Measurements from ENCODE around the gene JAM3. TPM values are rescaled to one million over a fixed set of nuclear protein-coding genes. Genes with fewer than 3 reads are reported as not detected.

JAM3 gene
- total RNA-seq, 2 experiments from 2014 or later = 24.9 to 26.8 TPM

DNA sequence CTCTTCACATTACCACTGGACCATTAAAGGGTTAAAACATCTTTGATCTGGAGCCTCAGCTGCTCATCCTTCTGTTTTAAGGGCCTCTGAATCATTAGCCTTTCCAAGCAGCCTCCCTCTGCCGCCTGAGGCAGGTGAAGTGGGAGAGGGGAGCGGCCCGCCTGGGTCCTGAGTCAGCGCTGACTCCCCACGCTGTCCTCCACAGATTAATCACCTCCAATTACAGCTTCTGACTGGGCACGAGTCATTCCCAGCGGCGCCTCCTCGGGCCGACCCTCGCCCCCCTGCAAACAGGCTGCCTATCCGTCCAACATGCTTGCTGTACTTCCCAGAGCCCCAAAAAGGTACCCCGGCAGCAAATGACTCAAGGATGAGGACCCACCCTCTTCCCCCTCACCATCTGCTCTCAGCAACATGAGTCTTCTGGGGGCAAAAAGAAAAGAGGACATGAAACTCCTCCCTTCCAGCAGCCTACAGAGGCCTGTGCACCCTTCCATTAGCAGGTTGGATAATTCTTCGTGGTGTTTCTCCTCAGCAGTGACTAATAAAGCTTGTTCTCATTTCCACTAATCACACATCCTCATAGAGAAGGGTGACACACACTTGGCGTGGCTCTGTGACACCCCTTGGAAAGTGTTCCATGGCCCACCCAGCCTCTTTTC lies 44.3 kb upstream of the JAM3 start:
- Mint-ChIP-seq H3K4me1 (ENCODE audit: low read depth) (peaks cover 40% of the 10 kb centered on the region), H3K36me3 (ENCODE audit: low read depth) (no peaks in the 10 kb centered on the region), H3K4me3 (no peak overlapping the region), H3K27me3 (peaks cover 4% of the 10 kb centered on the region), H3K27ac (no peak overlapping the region), H3K9me3 (no peaks in the 10 kb centered on the region)
- POLR2A ChIA-PET = interaction anchor here (0.6 to 1.3 kb wide), 2 partner anchors 12 to 17 kb away, joined by 3 to 5 read pairs; no protein-coding TSS in a partner anchor
- ATAC-seq (peak; percentile 51), DNase-seq (peak; percentile 29)
- intact Hi-C loops (cut with micrococcal nuclease) = no loop called here
- TF ChIP-seq CTCF (IDR thresholded peaks at IDR 0.05) = no peak
- CTCF ChIA-PET = interaction anchor here (0.8 kb wide), 1 partner anchor 97 kb away, joined by 3 read pairs; no protein-coding TSS in a partner anchor

DNA sequence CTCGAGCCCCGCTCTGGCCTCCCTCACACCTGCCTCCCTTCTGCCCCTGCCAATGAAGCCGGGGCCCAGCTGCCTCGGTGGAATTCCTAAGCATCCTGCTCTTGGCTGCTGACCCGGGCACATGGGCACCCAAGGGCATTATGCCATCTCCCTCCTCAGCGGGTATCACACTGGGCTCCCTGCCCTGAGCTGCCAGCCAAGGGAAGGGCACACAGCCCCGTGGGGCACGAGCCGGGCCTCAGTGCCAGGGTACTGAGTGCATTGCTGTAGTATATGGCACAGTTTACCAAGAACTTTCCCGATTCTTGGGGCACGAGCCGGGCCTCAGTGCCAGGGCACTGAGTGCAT lies 43.8 kb upstream of the JAM3 start:
- TF ChIP-seq CTCF (IDR thresholded peaks at IDR 0.05) = no peak
- H3K4me1 Mint-ChIP-seq (ENCODE audit: low read depth) = peaks cover 40% of the 10 kb centered on the region
- no peaks in the 10 kb centered on the region for H3K27me3 Mint-ChIP-seq
- no peaks in the 10 kb centered on the region for H3K9me3 Mint-ChIP-seq
- H3K27ac Mint-ChIP-seq = no peak overlapping the region
- intact Hi-C loops (cut with micrococcal nuclease) = no loop called here
- ChIA-PET CTCF (interaction anchor here (0.6 to 0.8 kb wide), 2 partner anchors 90 to 97 kb away, joined by 3 read pairs; no protein-coding TSS in a partner anchor), POLR2A (interaction anchor here (1.3 kb wide), 1 partner anchor 11 kb away, joined by 3 read pairs; no protein-coding TSS in a partner anchor)
- DNase-seq (no peak), ATAC-seq (no peak)
- H3K4me3 Mint-ChIP-seq = no peak overlapping the region
- no peaks in the 10 kb centered on the region for H3K36me3 Mint-ChIP-seq (ENCODE audit: low read depth)

- no peak for TF ChIP-seq CTCF (IDR thresholded peaks at IDR 0.05)
- POLR2A ChIA-PET = interaction anchor here (1.0 to 2.7 kb wide), 5 partner anchors 10 to 81 kb away, joined by 3 to 11 read pairs (median 4); no protein-coding TSS in a partner anchor
- no peak overlapping the region for H3K4me3 Mint-ChIP-seq
- no peaks in the 10 kb centered on the region for H3K27me3 Mint-ChIP-seq
- peak overlapping the region; percentile 21 for H3K27ac Mint-ChIP-seq
- H3K36me3 Mint-ChIP-seq (ENCODE audit: low read depth) = no peaks in the 10 kb centered on the region
- intact Hi-C loops (cut with micrococcal nuclease) = no loop called here
- H3K4me1 Mint-ChIP-seq (ENCODE audit: low read depth) = peaks cover 37% of the 10 kb centered on the region
- DNase-seq = no peak
- no peaks in the 10 kb centered on the region for H3K9me3 Mint-ChIP-seq
- ATAC-seq = no peak
- CTCF ChIA-PET = interaction anchor here (0.7 to 4.0 kb wide), 6 partner anchors 10 to 114 kb away, joined by 3 to 20 read pairs (median 4); no protein-coding TSS in a partner anchor
Observed at GRCh38 chr11:134026655-134027343, 42.1 kb upstream of the JAM3 start.

GRCh38 chr11:134027671-134028070 lies 41.2 kb upstream of the JAM3 start:
- H3K4me3 Mint-ChIP-seq = no peak overlapping the region
- TF ChIP-seq CTCF (IDR thresholded peaks at IDR 0.05) = no peak
- no peaks in the 10 kb centered on the region for H3K9me3 Mint-ChIP-seq
- H3K36me3 Mint-ChIP-seq (ENCODE audit: low read depth) = no peaks in the 10 kb centered on the region
- H3K27ac Mint-ChIP-seq = peak overlapping the region; percentile 58
- ATAC-seq (peak; percentile 84), DNase-seq (peak; percentile 68)
- H3K4me1 Mint-ChIP-seq (ENCODE audit: low read depth) = peaks cover 44% of the 10 kb centered on the region
- CTCF ChIA-PET = interaction anchor here (0.6 to 4.0 kb wide), 7 partner anchors 10 to 181 kb away, joined by 3 to 20 read pairs (median 4); no protein-coding TSS in a partner anchor
- intact Hi-C loops (cut with micrococcal nuclease) = no loop called here
- no peaks in the 10 kb centered on the region for H3K27me3 Mint-ChIP-seq
- POLR2A ChIA-PET = interaction anchor here (1.1 to 2.7 kb wide), 3 partner anchors 9 to 18 kb away, joined by 4 to 11 read pairs (median 4); no protein-coding TSS in a partner anchor
